GM19395 (cell line): ENCODE measurements around the gene TNRC6C.
"Not testable (repeated sequence)": the region's sequence is repeated elsewhere in the genome, so short reads cannot be mapped to it uniquely, and the experiment has no call there.

Experiments
- ATAC-seq: cut with Tn5 transposase; IDR thresholded peaks from one replicate; pipeline ENCODE4 v1.9.1; 2021; ENCODE audit warnings: mild to moderate bottlenecking, moderate library complexity; ENCODE audit not compliant: unreplicated experiment

The TNRC6C gene

DNA sequence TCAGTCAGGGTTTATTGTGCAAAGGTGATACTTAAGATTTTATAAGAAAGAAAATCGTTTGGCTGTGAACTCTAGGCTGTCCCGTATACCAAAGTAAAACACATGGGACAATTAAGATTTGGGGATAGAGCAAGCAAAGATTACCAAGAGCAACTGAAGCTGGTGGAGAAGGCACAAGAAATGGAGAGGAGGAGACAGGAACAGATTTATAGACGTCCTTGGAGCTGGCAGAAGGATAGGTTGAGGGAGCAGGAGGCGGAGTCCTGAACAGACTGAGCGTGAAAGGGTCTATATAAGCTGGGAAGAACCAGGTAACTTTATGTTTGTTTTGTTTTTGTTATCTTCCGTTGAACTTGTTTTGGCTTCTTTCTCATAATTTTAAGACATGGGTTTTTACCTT, 3.8 kb downstream of the TNRC6C start:
- ATAC-seq: no peak

DNA sequence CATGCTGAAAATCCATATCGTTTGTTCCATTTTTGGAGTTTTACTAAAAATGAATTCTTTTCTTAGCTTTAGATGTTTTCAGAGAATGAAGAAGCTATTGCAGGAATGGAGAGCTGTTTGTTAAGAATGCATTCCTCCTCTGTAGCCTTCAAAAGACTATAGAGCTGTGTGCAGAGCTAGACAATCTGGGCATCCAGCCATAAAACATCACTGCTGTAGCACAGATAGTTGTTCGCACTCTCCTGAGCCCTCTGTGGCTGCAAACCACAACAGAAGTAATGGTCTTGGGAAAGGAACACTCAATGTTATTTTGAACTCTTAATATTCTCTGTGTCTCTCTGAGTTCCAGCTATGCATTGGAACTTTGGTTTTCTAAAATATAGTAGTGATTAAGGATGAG, 4.9 kb downstream of the TNRC6C start:
- no peak for ATAC-seq

DNA sequence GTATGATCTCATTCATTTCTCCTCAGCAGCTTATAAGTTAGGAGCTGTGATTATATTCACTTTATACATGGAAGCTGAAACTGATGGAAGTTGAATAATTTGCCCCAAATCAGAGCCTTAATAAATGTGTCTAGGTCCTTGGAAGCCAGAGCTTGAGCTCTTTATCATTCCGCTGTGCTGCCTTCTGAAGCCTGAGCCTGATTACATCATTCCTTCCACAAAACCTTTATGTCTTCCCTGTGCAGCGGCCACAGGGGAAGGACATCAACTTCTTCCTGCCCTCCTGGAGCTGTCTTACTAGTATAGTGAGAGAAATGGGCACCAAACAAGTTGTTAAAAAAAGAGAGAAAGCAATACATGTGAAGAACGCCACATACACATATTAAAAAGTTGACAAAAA, 6.8 kb downstream of the TNRC6C start:
- ATAC-seq: no peak

DNA sequence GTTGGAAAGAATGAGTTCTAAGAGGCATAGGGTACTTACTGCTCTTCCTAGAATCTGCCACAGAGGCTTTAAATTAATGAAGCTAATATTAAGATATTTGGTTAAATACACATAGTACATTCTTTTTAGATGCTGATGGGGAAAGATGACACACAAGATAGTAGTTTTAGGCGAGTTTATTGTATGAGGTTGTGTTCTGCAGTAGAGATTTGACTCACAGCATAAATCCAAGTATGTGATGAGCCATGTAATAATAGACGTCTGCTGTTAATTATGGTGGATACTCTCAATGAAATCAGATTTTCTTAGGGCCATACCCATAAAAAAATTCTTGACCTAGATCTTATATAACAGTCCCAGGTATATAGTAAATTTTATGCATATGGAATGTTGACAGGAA, 8.0 kb downstream of the TNRC6C start:
- no peak for ATAC-seq

DNA sequence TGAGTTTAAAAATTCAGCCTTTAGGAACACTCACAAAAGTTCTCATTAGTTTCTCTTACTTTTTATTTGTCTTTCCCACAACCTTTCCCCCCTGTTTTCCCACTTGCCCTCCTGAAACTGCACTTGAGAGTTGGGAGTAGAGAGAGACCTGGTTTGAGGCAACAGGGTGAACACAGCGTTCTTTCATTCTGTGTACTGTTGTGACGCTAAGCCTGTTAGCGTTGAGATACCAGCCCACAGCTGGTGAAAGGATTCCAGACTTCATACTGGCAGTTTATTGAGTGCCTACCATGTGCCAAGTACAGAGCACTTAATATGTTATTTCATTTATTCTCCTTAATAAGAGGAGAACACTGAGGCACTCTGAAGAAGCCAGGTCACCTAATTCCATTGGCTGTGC, 10.3 kb downstream of the TNRC6C start:
- no peak for ATAC-seq

DNA sequence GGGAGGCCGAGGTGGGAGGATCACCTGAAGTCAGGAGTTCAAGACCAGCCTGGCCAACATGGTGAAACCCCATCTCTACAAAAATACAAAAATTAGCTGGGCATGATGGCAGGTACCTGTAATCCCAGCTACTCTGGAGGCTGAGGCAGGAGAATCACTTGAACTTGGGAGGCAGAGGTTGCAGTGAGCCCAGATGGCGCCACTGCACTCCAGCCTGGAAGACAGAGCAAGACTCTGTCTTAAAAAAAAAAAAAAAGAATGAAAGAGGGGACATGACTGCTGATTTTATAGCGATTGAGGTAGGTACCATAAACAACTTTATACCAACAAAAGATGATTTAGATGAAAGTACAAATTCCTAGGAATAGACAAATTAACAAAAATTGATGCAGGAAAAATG, 13.8 kb downstream of the TNRC6C start:
- ATAC-seq: not testable (repeated sequence)

DNA sequence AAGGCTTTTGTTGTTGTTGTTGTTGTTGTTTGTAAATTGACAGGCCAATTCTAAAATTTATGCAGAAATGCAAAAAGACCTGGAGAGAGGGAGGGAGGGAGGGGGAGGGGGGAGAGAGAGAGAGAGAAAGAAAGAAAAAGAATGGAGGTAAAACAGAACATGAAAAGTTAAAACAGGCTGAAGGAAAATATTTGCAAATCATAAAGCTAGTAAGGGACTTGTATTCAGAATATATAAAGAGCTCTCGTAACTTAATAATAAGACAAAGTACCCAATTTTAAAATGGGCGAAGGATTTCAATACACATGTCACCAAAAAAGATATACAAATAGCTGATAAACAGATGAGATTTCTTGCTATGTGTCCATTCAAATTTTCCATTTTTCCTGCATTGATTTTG, 15.4 kb downstream of the TNRC6C start:
- ATAC-seq: no peak

DNA sequence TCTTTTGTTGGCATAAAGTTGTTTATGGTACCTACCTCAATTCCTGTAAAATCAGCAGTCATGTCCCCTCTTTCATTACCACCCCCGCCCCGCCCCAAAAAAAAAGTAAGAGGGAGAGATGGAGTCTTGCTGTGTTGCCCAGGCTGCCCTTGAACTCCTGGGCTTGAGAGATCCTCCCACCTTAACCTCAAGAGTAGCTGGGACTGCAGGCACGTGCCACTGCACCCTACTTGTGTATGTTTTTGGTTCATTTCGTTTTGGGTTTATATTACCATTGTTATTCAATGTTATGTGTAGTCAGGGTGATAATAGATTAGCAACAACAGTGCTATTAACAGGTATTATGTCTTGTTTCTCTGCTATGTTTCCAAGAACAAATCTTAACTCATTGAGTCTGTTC, 15.9 kb downstream of the TNRC6C start:
- no peak for ATAC-seq

DNA sequence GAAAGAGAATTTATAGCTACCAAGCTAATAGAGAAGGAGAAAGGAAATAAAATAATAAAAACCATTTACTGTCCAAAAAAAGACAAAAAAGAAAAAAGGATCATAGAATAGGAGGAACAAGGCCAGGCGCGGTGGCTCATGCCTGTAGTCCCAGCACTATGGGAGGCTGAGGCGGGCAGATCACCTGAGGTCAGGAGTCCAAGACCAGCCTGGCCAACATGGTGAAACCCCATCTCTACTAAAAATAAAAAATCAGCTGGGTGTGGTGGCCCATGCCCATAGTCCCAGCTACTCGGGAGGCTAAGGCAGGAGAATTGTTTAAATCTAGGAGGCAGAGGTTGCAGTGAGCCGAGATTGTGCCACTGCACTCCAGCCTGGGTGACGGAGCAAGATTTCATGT, 23.9 kb downstream of the TNRC6C start:
- not testable (repeated sequence) for ATAC-seq

DNA sequence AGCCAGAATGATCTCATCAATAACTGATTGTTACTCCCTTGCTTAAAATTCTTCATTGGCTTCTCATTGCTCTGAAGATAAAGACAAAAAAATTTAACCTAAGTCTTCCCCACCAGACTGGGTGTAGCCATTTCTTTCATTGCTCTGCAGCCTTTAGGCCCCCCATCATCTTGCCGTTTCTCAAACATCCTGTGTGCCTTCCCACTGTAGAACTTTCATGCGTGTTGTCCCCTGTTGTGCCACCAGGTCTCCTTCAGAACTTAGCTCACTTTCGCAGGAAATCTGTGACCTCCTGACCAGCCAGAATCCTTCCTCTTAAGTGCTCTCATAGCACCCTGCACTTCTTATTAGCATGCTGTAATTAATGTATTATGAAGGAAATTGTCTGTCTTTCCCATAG, 31.8 kb downstream of the TNRC6C start:
- ATAC-seq: no peak

DNA sequence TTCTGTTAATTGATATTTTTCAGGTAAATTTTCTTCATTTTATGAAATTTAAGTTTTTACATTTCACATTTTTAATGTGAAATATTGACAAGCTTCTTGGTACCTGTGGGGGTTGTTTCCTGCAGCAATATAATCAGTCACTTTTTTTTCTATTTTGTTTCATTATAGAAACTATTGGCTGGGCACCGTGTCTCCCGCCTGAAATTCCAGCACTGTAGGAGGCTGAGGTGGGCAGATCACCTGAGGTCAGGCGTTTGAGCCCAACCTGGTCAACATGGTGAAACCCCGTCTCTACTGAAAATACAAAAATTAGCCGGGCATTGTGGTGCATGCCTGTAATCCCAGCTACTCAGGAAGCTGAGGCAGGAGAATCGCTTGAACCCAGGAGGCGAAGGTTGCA, 35.2 kb downstream of the TNRC6C start:
- not testable (repeated sequence) for ATAC-seq

DNA sequence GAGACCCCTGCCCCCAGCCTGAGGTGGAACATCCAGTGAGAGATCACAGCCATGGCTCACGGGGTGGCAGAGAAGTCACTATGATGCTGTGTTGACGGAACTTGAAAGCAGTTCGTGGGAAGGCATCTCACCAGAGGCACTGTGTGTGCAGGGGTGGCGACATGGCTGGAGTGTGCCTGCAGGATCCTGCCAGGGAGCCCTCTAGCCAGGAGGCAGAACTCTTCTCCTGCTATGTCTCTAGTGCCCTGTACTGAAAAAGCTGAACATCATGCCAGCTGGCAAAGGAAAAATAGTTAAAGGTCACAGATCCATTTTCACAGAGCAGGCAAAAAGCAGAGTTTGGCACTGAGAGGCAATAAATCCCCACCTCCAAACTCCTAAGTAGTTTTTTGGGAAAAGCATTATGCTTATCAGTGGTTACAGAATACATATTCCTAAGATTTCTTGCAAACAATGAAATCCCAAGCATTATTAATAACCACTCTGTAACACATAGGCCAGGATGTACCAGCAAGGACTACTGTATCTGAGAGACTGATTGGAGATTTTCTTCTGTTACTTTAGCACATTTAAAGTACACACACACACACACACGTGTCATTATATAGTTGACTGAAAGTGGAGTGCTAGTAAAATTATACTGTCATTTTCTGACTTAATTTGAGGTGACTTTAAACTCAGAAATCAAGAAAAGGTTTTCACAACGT, 36.8 kb downstream of the TNRC6C start:
- ATAC-seq: no peak

DNA sequence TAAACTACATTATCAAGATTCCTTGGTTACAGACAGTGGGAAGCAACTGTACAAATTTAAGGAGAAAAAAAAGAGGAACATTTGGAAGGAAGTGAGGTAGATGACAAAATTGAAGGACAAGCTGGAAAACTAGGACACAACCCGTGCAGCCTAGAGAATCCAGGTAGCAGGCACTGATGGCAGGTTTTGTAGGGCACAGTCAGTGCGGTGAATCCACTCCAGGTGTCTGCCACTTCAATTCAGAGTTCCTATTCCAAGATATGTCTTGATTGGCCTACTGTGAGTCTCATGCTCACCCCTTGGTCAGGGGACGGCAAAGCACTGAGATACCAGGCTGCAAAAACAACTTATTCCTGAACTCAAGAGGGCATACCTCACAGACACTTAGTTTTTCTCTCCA, 37.8 kb downstream of the TNRC6C start:
- no peak for ATAC-seq

DNA sequence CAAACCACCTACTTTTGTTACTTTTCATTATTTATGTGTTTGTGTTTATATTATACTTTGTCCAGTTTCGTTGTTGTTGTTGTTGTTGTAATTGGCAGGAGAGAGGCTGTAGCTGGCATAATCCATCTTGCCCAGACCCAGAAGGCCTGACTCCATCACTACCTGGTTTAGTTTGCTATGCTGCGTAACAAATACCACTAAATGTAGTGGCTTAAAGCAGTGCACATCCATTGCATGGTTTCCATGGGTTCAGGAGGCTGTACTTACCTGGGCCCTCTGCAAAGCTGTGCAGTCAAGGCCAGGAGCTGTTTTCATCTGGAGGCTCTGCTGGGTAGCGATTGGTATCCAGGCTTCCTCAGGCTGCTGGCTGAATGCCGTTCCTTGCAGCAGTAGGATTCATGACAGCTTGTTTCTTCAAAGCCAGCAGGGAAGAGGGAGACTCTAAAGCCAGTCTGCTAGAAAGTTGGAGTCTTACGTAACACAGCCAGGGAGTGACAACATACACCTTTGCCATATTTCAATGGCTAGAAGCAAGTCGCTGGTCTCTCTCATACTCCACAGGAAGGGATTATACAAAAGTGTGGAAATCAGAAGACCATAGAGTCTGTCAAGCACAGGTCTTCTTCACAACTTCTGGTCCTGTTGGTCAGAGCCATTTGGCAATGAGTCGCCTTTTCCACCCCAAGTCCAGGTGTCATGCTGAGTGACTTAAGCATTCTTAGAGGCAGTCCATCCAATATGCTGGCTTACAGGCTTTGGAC, 41.1 kb downstream of the TNRC6C start:
- ATAC-seq: no peak

DNA sequence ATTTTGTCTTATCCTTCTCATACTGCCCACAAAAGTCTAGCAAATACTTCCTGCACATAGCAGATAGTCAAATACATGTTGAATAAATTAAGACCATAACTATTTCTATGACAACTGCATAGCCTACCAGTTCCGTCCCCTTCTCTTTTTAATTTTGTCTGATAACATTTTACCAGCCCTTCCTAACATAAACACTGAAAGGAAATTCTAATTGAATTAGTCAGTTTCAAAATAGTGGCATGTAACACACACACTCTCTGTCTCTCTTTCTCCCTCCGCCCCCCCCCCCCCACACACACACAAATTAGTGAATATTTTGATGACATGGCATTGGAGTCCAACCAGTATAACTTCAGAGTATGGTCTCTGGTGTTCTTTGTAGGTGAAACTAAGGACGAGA, 41.8 kb downstream of the TNRC6C start:
- no peak for ATAC-seq

DNA sequence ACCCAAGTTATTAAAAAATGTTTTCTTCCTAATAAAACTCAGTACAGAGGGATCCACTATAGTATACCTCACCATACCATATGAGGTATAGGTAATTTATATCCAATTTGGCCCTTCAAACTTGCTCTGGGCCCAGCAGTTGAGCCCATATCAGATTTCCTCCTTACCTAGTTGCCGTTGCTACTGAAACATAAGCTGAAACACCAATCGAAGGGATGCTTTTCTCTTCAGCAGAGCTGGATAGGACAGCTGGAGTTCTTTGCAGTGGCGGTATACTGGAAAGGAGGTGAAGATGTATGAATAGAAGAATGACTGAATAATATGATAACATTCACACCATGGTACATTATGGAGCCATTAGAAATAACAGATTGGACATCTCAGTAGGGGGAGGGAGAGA, 42.7 kb downstream of the TNRC6C start:
- ATAC-seq: no peak

DNA sequence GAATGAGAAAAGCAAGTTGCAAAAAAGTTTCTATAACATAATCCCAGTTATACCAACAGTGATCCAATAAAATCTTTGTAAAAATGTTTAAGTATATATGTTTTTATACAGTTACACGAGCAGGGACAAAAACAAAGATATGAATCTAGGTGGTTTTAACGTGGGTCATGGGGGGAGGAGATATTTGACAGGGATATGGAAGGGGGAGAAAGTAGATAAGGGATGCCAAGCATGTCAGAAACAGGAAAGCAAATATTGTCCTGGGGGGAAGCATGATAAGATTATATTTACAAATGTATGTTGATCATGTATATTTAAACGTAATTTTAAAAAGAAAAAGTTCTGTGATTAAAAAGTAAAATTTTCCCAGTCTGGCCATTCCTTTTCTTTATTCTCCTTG, 43.1 kb downstream of the TNRC6C start:
- ATAC-seq: no peak

DNA sequence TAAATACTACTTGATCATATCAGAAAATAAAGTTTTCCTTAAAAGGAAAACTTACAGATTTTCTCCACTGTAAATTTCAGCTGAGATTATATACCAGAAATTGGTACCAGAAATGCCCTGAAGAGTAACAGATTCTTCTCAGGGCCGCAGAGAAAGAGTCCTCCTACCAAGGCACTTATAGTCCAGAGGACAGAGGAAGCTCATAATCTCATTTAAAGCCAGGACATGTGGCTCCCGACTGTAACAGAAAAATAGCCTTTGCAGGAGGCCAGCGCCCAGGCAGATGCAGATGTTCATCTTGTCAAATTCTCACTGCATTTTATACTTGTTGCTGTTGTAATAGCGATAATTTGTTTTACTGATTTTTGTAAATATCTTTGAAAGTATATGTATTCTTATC, 43.7 kb downstream of the TNRC6C start:
- ATAC-seq: no peak

DNA sequence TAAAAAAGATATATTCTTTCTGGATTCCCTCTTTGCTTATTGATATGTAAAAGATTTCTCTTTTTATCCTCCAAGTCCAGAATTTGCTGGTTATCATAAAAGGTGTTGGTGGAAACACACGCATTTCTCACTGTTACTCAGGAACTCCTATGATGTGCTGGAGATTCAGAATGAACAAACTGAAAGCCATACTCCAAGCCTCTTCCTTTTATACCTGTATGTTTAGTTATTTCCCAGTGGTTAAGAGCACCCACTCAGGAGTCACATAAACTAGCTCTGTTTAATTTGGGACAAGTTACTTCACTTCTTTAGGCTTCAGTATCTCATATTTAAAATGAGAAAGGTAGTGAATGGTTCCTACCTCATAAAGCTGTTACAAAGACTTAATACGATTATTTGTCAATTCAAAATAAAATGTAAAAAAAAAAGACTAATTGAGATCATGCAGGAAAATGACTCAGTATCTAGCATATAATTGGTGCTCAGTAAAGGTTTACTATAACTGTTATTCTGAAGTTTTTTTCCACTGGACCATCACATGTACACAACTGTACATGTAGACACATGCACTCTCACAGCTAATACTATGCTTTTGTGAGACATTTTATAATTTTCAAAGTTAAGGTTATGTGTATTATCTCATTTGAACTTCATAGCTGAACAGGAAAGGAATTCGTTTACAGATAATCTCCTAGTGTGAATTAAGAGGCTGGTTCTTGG, 47.1 kb downstream of the TNRC6C start:
- no peak for ATAC-seq

DNA sequence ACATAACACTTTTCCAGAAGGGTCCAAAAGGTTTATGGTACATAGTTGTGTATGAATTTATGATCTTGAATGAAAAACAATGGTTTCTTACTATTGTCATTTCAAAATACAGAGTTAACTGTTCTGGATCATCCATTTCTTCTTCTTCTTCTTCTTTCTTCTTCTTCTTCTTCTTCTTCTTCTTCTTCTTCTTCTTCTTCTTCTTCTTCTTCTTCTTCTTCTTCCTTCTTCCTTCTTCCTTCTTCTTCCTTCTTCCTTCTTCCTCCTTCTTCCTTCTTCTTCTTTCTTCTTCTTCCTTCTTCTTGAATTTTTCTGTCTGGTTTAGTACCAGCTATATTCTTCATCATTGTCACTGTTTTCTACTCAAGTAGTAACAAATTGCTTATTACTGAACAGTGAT, 47.8 kb downstream of the TNRC6C start:
- ATAC-seq: no peak

DNA sequence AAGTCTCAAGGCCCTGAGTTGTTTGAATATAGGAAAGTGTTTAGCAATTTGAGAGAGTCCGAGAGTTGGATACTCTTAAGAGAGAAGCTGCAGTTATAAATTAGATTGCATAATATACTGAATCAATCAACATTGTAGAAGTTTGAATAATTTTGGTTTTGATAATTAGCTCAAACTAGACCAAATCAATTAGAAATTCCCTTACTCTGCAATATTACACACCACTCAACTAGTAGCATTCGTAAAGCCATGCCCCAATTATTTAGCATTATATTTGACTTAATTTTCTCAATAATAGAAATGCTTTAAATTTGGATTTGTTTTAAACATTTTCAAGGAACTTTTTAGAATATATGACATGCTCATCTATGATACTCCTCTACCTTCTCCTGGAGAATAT, 49.1 kb downstream of the TNRC6C start:
- ATAC-seq: no peak

DNA sequence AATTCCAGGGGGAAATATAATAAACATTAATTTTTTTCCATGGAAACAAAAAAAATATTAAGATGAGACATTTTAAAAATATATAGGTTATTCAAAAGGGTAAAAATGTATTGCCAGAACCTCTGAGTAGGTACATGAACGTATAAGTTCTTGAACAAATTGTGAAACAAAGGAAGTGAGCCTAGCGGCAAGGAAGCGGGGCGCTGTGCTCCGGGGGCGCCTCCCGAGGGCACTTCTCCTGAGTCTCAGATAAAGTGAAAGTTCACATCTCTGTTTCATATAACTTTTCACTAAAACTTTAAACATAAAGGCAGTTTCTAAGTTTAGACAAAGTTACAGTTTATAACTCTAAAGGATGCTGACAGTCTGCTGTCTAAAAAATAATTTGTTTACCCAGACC, 52.3 kb downstream of the TNRC6C start:
- no peak for ATAC-seq
